DND-41 (cell line): Measurements from ENCODE around the gene DDX5.
"Not testable (repeated sequence)": the region's sequence is repeated elsewhere in the genome, so short reads cannot be mapped to it uniquely, and the experiment has no call there.

ENCODE experiments used
- ATAC-seq: fragments of 200-7000 bp; cut with Tn5 transposase; 3 replicates; pipeline ENCODE4 v1.9.1; 2021; ENCODE audit warnings: low read depth; ENCODE audit not compliant: insufficient read depth
- DNase-seq: peaks from one replicate; pipeline ENCODE4 v3.0.0-alpha.2; 2020
- H2AFZ ChIP-seq: 2 replicates; pipeline ENCODE4 v1.6.0; 2012; ENCODE audit warnings: low read depth, low read length
- H3K27ac ChIP-seq: 2 replicates; pipeline ENCODE4 v1.5.1; 2012; ENCODE audit warnings: low read length, inconsistent platforms
- H3K27me3 ChIP-seq: fragments of 200-600 bp; sonication (generic); 2 replicates; pipeline ENCODE4 v1.6.0; 2012; ENCODE audit warnings: low read length, mild to moderate bottlenecking, inconsistent platforms; ENCODE audit not compliant: insufficient read depth, poor library complexity
- H3K36me3 ChIP-seq: 2 replicates; pipeline ENCODE4 v1.5.1; 2012; ENCODE audit warnings: low read length, inconsistent platforms; ENCODE audit not compliant: insufficient read depth
- H3K4me1 ChIP-seq: 2 replicates; pipeline ENCODE4 v1.5.1; 2012; ENCODE audit warnings: mild to moderate bottlenecking, low read length; ENCODE audit not compliant: insufficient read depth
- H3K4me2 ChIP-seq: 2 replicates; pipeline ENCODE4 v1.6.0; 2012; ENCODE audit warnings: mild to moderate bottlenecking, moderate library complexity, low read length, inconsistent platforms; ENCODE audit not compliant: insufficient read depth
- H3K4me3 ChIP-seq, 2 experiments: fragments of 200-600 bp in 1 of 2; shearing (Covaris generic) in 1 of 2; 2 replicates each; pipeline ENCODE4 v1.5.1; 2012 to 2016; ENCODE audit warnings: inconsistent platforms in 2 of 2, low read length in 2 of 2, mild to moderate bottlenecking in 2 of 2, low read depth in 1 of 2, moderate library complexity in 1 of 2
- H3K79me2 ChIP-seq: 2 replicates; pipeline ENCODE4 v1.6.0; 2012; ENCODE audit warnings: low read length, inconsistent platforms; ENCODE audit not compliant: insufficient read depth
- H3K9ac ChIP-seq: 2 replicates; pipeline ENCODE4 v1.6.0; 2012; ENCODE audit warnings: low read depth, mild to moderate bottlenecking, inconsistent platforms, low read length, moderate library complexity
- H3K9me3 ChIP-seq: 2 replicates; pipeline ENCODE4 v1.5.1; 2012; ENCODE audit warnings: low read length, moderate library complexity, mild to moderate bottlenecking, inconsistent platforms; ENCODE audit not compliant: insufficient read depth, severe bottlenecking
- H4K20me1 ChIP-seq: 2 replicates; pipeline ENCODE4 v1.6.0; 2012; ENCODE audit warnings: low read length; ENCODE audit not compliant: insufficient read depth
- EZH2 ChIP-seq: IDR thresholded peaks from 3 replicates; pipeline ENCODE4 v1.6.1; 2012; ENCODE audit warnings: borderline replicate concordance, low read depth, mild to moderate bottlenecking, moderate library complexity, low read length, inconsistent platforms; ENCODE audit not compliant: severe bottlenecking
- TF ChIP-seq, protein P1 (sequence below): IDR thresholded peaks from 2 replicates; pipeline ENCODE4 v1.5.1; 2012; ENCODE audit warnings: borderline replicate concordance, low read length, moderate library complexity, mild to moderate bottlenecking; ENCODE audit not compliant: poor library complexity, severe bottlenecking; ENCODE audit errors: extremely low read depth

DDX5 gene

DNA sequence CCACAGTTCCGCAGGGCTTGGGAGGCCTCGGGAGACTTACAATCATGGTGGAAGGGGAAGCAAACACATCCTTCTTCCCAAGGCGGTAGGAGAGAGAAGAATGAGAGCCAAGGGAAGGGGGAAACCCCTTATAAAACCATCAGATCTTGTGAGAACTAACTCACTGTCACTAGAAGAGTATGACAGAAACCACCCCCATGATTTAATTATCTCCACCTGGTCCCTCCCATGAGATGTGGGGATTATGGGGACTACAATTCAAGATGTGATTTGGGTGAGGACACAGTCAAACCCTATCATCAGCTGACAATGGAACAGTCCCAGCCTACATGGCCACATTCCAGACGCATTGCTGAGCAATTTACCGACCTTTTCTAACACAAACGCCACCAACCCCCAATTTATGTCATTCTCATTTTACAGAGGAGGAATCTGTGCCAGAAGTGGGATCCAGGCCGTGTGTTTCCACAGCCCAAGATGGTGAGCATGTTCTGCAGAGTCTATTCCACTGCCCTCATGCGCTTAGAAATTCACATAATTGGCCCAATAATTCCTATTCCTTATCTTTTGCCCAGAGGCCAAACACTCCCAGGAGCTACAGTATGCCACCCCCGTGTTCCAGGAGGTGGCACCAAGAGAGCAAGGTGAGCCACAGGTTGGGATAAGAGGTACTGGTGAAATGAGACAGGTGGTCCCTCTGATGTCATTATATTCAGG, 39.9 kb downstream of the DDX5 start:
- H2AFZ ChIP-seq = no peak overlapping the region
- DNase-seq = no peak

DNA sequence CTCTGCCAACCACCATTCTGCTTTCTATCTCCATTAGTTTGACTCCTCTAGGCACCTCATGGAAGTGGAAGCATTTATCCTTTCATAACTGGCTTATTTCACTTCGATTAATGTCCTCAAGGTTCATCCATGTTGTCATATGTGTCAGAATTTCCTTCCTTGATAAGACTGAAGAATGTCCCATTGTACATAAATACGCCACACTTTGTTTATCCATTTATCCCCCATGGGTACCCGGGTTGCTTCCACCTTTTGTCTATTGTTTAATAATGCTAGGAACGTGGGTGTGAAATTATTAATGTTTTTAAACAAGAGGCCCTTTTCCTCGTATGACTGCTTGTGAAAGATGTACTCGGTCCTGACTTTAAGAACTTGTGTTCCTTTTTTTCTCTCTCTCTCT, 44.3 kb downstream of the DDX5 start:
- Histone ChIP-seq H3K4me3 (no peak overlapping the region), H3K9me3 (no peaks in the 10 kb centered on the region), H3K9ac (no peak overlapping the region), H3K36me3 (no peaks in the 10 kb centered on the region), H4K20me1 (no peaks in the 10 kb centered on the region), H3K79me2 (no peaks in the 10 kb centered on the region), H3K4me2 (no peak overlapping the region), H3K27me3 (no peaks in the 10 kb centered on the region), H3K4me1 (peaks cover under 1% of the 10 kb centered on the region), H2AFZ (no peak overlapping the region), H3K27ac (no peak overlapping the region)
- ATAC-seq = no peak
- TF ChIP-seq EZH2 = no peak
- DNase-seq = no peak

More for the DNA sequence above, 39.9 kb downstream of the DDX5 start:
- Histone ChIP-seq H3K36me3 (no peaks in the 10 kb centered on the region), H3K27ac (no peak overlapping the region), H3K27me3 (no peaks in the 10 kb centered on the region), H3K4me3 (no peak overlapping the region), H3K9me3 (no peaks in the 10 kb centered on the region), H3K9ac (no peak overlapping the region), H4K20me1 (no peaks in the 10 kb centered on the region), H3K79me2 (no peaks in the 10 kb centered on the region), H3K4me2 (no peak overlapping the region), H3K4me1 (no peaks in the 10 kb centered on the region)
- no peak for ATAC-seq
- TF ChIP-seq EZH2 = no peak
- TF ChIP-seq, protein P1, sequence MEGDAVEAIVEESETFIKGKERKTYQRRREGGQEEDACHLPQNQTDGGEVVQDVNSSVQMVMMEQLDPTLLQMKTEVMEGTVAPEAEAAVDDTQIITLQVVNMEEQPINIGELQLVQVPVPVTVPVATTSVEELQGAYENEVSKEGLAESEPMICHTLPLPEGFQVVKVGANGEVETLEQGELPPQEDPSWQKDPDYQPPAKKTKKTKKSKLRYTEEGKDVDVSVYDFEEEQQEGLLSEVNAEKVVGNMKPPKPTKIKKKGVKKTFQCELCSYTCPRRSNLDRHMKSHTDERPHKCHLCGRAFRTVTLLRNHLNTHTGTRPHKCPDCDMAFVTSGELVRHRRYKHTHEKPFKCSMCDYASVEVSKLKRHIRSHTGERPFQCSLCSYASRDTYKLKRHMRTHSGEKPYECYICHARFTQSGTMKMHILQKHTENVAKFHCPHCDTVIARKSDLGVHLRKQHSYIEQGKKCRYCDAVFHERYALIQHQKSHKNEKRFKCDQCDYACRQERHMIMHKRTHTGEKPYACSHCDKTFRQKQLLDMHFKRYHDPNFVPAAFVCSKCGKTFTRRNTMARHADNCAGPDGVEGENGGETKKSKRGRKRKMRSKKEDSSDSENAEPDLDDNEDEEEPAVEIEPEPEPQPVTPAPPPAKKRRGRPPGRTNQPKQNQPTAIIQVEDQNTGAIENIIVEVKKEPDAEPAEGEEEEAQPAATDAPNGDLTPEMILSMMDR = no peak

- no peak for DNase-seq
- Histone ChIP-seq H3K9me3 (no peaks in the 10 kb centered on the region), H2AFZ (no peak overlapping the region), H4K20me1 (no peaks in the 10 kb centered on the region), H3K79me2 (no peaks in the 10 kb centered on the region), H3K4me1 (peaks cover 9% of the 10 kb centered on the region), H3K27me3 (no peaks in the 10 kb centered on the region), H3K4me2 (no peak overlapping the region), H3K36me3 (no peaks in the 10 kb centered on the region), H3K27ac (no peak overlapping the region), H3K9ac (no peak overlapping the region), H3K4me3 (no peak overlapping the region)
- ATAC-seq = no peak
- TF ChIP-seq EZH2 = no peak
- TF ChIP-seq, protein P1 = no peak
Measured at GRCh38 chr17:64460955-64461354, 45.1 kb downstream of the DDX5 start.

DNA sequence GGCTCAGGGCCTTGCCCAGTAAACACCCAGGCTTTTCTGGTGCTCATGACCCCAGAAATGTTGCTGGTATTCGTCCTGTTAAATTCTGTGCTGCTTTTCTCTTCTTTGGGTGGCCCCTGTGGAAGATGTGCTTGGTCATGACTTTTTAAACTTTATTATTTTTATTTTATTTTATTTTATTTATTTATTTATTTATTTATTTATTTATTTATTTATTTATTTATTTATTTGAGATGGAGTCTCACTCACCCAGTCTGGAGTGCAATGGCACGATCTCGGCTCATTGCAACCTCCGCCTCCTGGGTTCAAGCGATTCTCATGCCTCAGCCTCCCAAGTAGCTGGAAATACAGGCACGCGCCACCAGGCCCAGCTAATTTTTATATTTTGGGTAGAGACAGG, 46.3 kb downstream of the DDX5 start:
- H3K36me3 ChIP-seq, ATAC-seq, H3K27me3 ChIP-seq, H2AFZ ChIP-seq, H3K4me1 ChIP-seq, H3K27ac ChIP-seq, H3K9ac ChIP-seq, H4K20me1 ChIP-seq, H3K4me2 ChIP-seq, DNase-seq, H3K79me2 ChIP-seq, H3K4me3 ChIP-seq, H3K9me3 ChIP-seq: not testable (repeated sequence)
